HEK293T (cell line): ENCODE data around the gene MFSD8.

ENCODE experiments used
- BHLHE40 ChIP-seq: fragments of 450-650 bp; IDR thresholded peaks from 2 replicates; pipeline ENCODE4 v1.6.1; 2016; ENCODE audit warnings: mild to moderate bottlenecking, moderate library complexity, borderline replicate concordance
- ELF4 ChIP-seq: fragments of 450-650 bp; IDR thresholded peaks from 2 replicates; pipeline ENCODE4 v1.6.1; 2017; ENCODE audit warnings: antibody characterized with exemption
- FOXA1 ChIP-seq: fragments of 450-650 bp; IDR thresholded peaks from 2 replicates; pipeline ENCODE4 v1.6.1; 2016; ENCODE audit warnings: mild to moderate bottlenecking
- FOXM1 ChIP-seq: fragments of 450-650 bp; IDR thresholded peaks from 2 replicates; pipeline ENCODE4 v1.6.1; 2017; ENCODE audit warnings: mild to moderate bottlenecking, borderline replicate concordance
- L3MBTL2 ChIP-seq: fragments of 450-650 bp; conservative IDR thresholded peaks from 2 replicates; pipeline ENCODE4 v1.6.1; 2016; ENCODE audit warnings: mild to moderate bottlenecking
- NFRKB ChIP-seq: fragments of 450-650 bp; IDR thresholded peaks from 2 replicates; pipeline ENCODE4 v1.6.1; 2016; ENCODE audit warnings: mild to moderate bottlenecking, moderate library complexity
- PKNOX1 ChIP-seq: fragments of 450-650 bp; IDR thresholded peaks from 2 replicates; pipeline ENCODE4 v1.6.1; 2016
- SP1 ChIP-seq: fragments of 450-650 bp; IDR thresholded peaks from 2 replicates; pipeline ENCODE4 v1.6.1; 2017
- SUZ12 ChIP-seq: fragments of 450-650 bp; IDR thresholded peaks from 2 replicates; pipeline ENCODE4 v1.6.1; 2016; ENCODE audit warnings: mild to moderate bottlenecking
- ZNF384 ChIP-seq: fragments of 450-650 bp; IDR thresholded peaks from 2 replicates; pipeline ENCODE4 v1.6.1; 2016

GRCh38 chr4:127936974-127937373, 28.0 kb downstream of the MFSD8 start:
- TF ChIP-seq L3MBTL2 (no peak), NFRKB (no peak), ELF4 (no peak), SUZ12 (no peak), BHLHE40 (no peak), ZNF384 (no peak), FOXM1 (no peak), SP1 (no peak), PKNOX1 (no peak), FOXA1 (no peak)
